A673 (cell line): ENCODE results near the gene PAX9.

Experiments
- CTCF ChIP-seq: fragments of 300-800, 200-600 bp; sonication (generic); conservative IDR thresholded peaks from 2 replicates; pipeline ENCODE4 v1.5.1; 2017; ENCODE audit warnings: low read depth, mild to moderate bottlenecking, antibody characterized with exemption, low read length, moderate library complexity, mixed read lengths
- EZH2 ChIP-seq: fragments of 200-600 bp; sonication (generic); IDR thresholded peaks from 2 replicates; pipeline ENCODE4 v1.6.1; 2017; ENCODE audit warnings: borderline replicate concordance, low read depth, mild to moderate bottlenecking, mixed read lengths, antibody characterized with exemption, low read length; ENCODE audit not compliant: poor library complexity, severe bottlenecking

- TF ChIP-seq EZH2: no peak
- TF ChIP-seq CTCF: no peak
These were observed 4.8 kb upstream of the PAX9 start for GRCh38 chr14:36656687-36657398.
